Measurements from ENCODE around the gene PRSS8. TPM values are rescaled to one million over a fixed set of nuclear protein-coding genes. Genes with fewer than 3 reads are reported as not detected.
A peak's percentile ranks its signal among the peaks of the same experiment; 100 is the strongest.

Gene PRSS8
- total RNA-seq, 1 donor from 2014 or later, result 79.1 TPM

GRCh38 chr16:31131416-31131815 is 4.1 kb downstream of the PRSS8 start:
- H3K36me3 Mint-ChIP-seq, result peaks cover 9% of the 10 kb centered on the region
- H3K9me3 Mint-ChIP-seq, result no peaks in the 10 kb centered on the region
- peaks cover 50% of the 10 kb centered on the region for H3K4me1 Mint-ChIP-seq
- TF ChIP-seq CTCF (IDR thresholded peaks at IDR 0.05; ENCODE audit: unreplicated experiment), result no peak
- no peak for DNase-seq (ENCODE audit: low spot score in 2 of 2, unreplicated experiment in 2 of 2)
- H3K27ac Mint-ChIP-seq, result peak overlapping the region; percentile 93
- H3K4me3 Mint-ChIP-seq, result peak overlapping the region; percentile 13
- no peaks in the 10 kb centered on the region for H3K27me3 Mint-ChIP-seq (ENCODE audit: low read depth)

- TF ChIP-seq CTCF (IDR thresholded peaks at IDR 0.05; ENCODE audit: unreplicated experiment), result no peak
- DNase-seq (ENCODE audit: low spot score in 2 of 2, unreplicated experiment in 2 of 2), result peak in 1 of 2 experiments; percentile 57
These were observed 4.6 kb downstream of the PRSS8 start for GRCh38 chr16:31130899-31131298.

GRCh38 chr16:31130336-31130891 is 5.1 kb downstream of the PRSS8 start:
- Mint-ChIP-seq H3K4me1 (peaks cover 42% of the 10 kb centered on the region), H3K27ac (peak overlapping the region; percentile 93), H3K36me3 (peaks cover 11% of the 10 kb centered on the region), H3K27me3 (ENCODE audit: low read depth) (no peaks in the 10 kb centered on the region), H3K9me3 (no peaks in the 10 kb centered on the region), H3K4me3 (no peak overlapping the region)
- DNase-seq (ENCODE audit: low spot score in 2 of 2, unreplicated experiment in 2 of 2), result no peak
- TF ChIP-seq CTCF (IDR thresholded peaks at IDR 0.05; ENCODE audit: unreplicated experiment), result no peak

More at GRCh38 chr16:31130899-31131298, 4.6 kb downstream of the PRSS8 start:
- Mint-ChIP-seq H3K36me3 (peaks cover 11% of the 10 kb centered on the region), H3K4me1 (peaks cover 45% of the 10 kb centered on the region), H3K27me3 (ENCODE audit: low read depth) (no peaks in the 10 kb centered on the region), H3K4me3 (peak overlapping the region; percentile 13), H3K27ac (peak overlapping the region; percentile 93), H3K9me3 (no peaks in the 10 kb centered on the region)

GRCh38 chr16:31129568-31130335 is 5.8 kb downstream of the PRSS8 start:
- no peak for TF ChIP-seq CTCF (IDR thresholded peaks at IDR 0.05; ENCODE audit: unreplicated experiment)
- H3K36me3 Mint-ChIP-seq, result peaks cover 12% of the 10 kb centered on the region
- DNase-seq (ENCODE audit: low spot score in 2 of 2, unreplicated experiment in 2 of 2), result no peak
- peaks cover 41% of the 10 kb centered on the region for H3K4me1 Mint-ChIP-seq
- H3K4me3 Mint-ChIP-seq, result no peak overlapping the region
- H3K27me3 Mint-ChIP-seq (ENCODE audit: low read depth), result no peaks in the 10 kb centered on the region
- peak overlapping the region; percentile 80 for H3K27ac Mint-ChIP-seq
- H3K9me3 Mint-ChIP-seq, result no peaks in the 10 kb centered on the region

- H3K9me3 Mint-ChIP-seq, result no peaks in the 10 kb centered on the region
- peaks cover 14% of the 10 kb centered on the region for H3K36me3 Mint-ChIP-seq
- no peak for DNase-seq (ENCODE audit: low spot score in 2 of 2, unreplicated experiment in 2 of 2)
- peaks cover 33% of the 10 kb centered on the region for H3K4me1 Mint-ChIP-seq
- H3K27ac Mint-ChIP-seq, result peak overlapping the region; percentile 80
- no peak overlapping the region for H3K4me3 Mint-ChIP-seq
- no peak for TF ChIP-seq CTCF (IDR thresholded peaks at IDR 0.05; ENCODE audit: unreplicated experiment)
- no peaks in the 10 kb centered on the region for H3K27me3 Mint-ChIP-seq (ENCODE audit: low read depth)
These were observed 6.6 kb downstream of the PRSS8 start for GRCh38 chr16:31128711-31129567.

Data from mesothelial cell of epicardium (in vitro differentiated cells).